Suprapubic skin (tissue), 4 donors: ENCODE measurements around the gene SMC6.

ENCODE experiments used
- POLR2A ChIP-seq, 2 donors: fragments of 450-650 bp; IDR thresholded peaks; one replicate each; pipeline ENCODE4 v1.6.1; 2017; ENCODE audit warnings: antibody characterized with exemption in 2 of 2, mild to moderate bottlenecking in 2 of 2, moderate library complexity in 2 of 2
- POLR2AphosphoS5 ChIP-seq, 3 donors: sonication (generic); formaldehyde crosslinking; IDR thresholded peaks; one replicate each; pipeline ENCODE4 v1.6.1; 2017; ENCODE audit warnings: antibody characterized with exemption in 3 of 3
- TF ChIP-seq, protein P1 (sequence below), 2 donors: fragments of 200-600 bp in 1 of 2; fragments of 450-650 bp in 1 of 2; sonication (generic) in 1 of 2; IDR thresholded peaks; one replicate each; pipeline ENCODE4 v1.5.1; 2016 to 2019; ENCODE audit warnings: antibody characterized with exemption in 2 of 2, mild to moderate bottlenecking in 1 of 2, moderate library complexity in 1 of 2

DNA sequence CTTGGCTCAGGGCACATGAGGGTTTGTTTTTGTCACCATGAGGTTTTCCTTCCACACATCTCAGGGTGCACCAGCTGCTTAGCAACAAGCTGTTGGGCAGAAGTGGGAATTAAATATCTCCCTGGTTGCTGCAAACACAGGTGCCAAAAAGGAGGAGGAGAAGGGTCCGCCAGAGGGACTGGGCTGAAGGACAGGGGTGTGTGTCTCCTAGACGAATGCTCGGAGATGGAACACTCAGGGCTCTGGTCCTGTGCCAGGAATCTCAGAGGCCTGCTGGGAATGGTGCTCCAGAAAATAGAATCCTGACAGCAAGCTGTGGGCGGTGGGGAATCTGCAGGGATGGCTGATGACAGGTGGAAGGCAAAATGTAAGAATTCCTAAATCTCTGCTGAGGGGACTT, 118.6 kb downstream of the SMC6 start:
- TF ChIP-seq, protein P1, sequence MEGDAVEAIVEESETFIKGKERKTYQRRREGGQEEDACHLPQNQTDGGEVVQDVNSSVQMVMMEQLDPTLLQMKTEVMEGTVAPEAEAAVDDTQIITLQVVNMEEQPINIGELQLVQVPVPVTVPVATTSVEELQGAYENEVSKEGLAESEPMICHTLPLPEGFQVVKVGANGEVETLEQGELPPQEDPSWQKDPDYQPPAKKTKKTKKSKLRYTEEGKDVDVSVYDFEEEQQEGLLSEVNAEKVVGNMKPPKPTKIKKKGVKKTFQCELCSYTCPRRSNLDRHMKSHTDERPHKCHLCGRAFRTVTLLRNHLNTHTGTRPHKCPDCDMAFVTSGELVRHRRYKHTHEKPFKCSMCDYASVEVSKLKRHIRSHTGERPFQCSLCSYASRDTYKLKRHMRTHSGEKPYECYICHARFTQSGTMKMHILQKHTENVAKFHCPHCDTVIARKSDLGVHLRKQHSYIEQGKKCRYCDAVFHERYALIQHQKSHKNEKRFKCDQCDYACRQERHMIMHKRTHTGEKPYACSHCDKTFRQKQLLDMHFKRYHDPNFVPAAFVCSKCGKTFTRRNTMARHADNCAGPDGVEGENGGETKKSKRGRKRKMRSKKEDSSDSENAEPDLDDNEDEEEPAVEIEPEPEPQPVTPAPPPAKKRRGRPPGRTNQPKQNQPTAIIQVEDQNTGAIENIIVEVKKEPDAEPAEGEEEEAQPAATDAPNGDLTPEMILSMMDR (IDR thresholded peaks at IDR 0.05) = no peak
- TF ChIP-seq POLR2A (IDR thresholded peaks at IDR 0.05) = no peak
- no peak for TF ChIP-seq POLR2AphosphoS5 (IDR thresholded peaks at IDR 0.05)
